HG02763 (cell line): ENCODE results near the gene MAP1LC3A.
A peak's percentile ranks its signal among the peaks of the same experiment; 100 is the strongest.

Source experiments
- ATAC-seq: cut with Tn5 transposase; IDR thresholded peaks from one replicate; pipeline ENCODE4 v1.9.1; 2021; ENCODE audit warnings: mild to moderate bottlenecking, moderate library complexity; ENCODE audit not compliant: unreplicated experiment

The MAP1LC3A gene

GRCh38 chr20:34574861-34575260, 16.3 kb downstream of the MAP1LC3A start:
- ATAC-seq, result no peak

GRCh38 chr20:34575271-34575670, 16.8 kb downstream of the MAP1LC3A start:
- ATAC-seq, result no peak

DNA sequence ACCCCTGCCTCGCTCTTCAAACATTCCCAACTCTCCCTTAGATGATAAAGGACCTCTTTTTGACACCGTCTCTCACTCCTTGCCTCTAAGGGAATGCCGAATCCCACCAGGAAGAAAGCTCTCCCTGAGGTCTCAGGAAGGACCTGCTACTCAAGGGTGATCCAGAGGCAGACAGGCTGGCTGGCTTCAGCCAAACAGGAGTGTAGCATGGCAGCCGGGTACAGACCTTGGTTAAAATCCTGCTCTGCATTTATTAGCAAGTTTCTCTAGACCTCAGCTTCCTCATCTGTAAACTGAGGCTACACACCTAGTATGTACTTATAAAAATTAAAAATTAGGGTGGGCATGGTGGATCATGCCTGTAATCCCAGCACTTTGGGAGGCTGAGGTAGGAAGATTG, 17.2 kb downstream of the MAP1LC3A start:
- no peak for ATAC-seq

DNA sequence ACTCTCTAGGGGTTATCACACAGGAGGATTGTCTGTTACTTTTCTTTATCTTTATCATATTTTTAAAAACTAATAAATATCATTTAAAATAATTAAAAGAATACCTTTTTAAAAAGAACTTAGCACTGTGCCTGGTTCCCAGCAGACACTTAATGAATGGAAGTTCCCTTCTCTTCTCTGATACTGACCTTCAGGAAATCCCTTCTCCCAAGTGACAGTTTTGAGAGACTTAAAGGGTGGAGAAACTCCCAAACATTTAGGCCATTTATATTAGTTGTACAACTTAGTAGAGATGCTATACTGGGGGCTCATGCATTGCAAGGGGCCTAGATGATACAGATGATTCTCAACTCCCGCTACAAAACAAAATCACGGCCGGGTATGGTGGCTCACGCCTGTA, 18.5 kb downstream of the MAP1LC3A start:
- ATAC-seq, result no peak

- ATAC-seq, result no peak
These were observed 19.5 kb downstream of the MAP1LC3A start for GRCh38 chr20:34578025-34578424.

DNA sequence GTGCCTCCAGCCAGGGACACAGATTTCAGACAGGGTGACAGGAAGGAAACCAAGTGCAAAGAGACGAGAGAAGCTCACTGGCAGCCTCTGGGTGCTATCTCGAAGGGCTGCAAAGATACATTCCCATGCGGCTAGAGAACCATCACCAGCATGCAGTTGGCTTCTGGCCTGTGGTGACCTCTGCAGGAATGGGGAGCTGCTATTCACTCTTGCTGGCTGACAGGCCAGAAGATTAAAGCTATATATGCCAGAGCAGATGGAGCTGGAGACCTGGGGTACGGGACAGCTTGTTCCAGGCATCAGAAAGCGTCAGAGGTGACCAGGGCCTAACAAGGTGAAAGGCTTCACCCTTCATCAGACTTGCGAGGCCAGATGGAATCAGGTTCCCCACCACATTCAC, 20.0 kb downstream of the MAP1LC3A start:
- ATAC-seq, result no peak

DNA sequence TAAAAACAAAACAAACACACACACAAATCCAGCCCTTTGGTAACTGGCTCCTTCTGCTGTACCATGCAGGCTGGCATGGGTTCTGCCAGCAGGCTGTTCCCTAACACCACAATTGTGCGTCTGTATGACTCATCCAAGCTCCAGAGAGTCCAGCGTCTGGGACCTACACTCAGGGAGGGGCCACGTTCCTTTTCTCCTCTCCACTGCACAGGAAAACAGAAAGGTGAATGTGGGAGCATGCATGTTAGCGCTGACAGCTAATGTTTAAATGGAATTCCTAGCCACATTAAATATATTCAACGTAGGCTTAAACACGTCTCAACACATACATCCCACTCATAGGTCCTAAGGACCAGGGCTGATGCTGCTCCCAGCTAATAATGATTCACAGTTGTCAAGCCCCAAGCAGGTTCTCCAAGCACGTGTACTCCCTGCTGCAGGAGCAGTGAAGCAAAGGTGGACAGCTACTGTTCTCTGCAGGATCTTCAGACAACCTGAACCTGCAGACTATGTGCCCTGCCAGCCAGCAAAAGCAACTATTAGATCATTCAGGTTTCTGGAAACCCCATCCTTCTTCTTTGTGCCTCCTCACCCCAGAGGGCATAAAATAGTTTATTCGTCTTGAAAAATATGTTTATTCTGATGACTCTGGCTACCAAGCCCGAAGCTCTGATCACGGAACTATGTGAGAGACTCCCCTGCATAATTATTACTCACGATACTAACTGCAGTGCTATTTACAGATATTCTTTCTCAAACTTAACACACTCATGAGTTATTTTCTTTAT, 20.9 kb downstream of the MAP1LC3A start:
- ATAC-seq, result no peak

GRCh38 chr20:34579979-34580940, 21.7 kb downstream of the MAP1LC3A start:
- ATAC-seq, result peak; percentile 71

- ATAC-seq, result no peak
These were observed 23.0 kb downstream of the MAP1LC3A start for GRCh38 chr20:34581341-34582184.

DNA sequence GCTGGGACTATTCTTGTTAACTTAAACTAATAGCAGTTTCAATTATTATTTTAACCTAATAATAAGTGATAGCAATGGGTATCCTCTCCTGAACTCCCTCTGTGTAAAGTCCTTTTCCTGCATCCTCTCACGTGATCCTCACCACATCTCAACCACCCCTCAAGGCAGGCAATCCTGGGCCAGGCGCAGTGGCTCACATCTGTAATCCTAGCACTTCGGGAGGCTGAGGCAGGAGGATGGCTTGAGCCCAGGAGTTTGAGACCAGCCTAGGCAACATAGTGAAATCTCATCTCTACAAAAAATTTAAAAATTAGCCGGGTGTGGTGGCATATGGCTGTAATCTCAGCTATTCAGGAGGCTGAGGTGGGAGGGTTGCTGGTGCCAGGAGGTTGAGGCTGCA, 23.7 kb downstream of the MAP1LC3A start:
- no peak for ATAC-seq

DNA sequence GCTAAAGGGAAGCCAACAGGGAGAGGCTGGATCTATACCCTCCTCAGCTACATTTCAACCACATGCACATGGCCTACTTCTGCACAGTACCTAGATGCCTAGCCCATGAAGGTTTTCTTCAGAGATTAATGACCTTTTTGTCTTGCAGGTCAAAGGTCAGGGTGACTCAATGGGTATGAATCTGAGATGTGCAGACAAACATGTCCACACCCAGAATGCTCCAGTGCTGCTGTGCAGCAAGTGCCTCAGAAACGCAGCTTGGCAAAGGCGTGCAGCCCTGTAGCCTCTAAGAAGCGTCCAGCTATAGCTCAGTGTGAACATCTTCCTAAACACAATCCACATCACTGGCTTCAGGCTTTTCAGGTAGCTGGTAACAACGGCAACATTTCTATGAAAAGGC, 24.4 kb downstream of the MAP1LC3A start:
- no peak for ATAC-seq

GRCh38 chr20:34583544-34583943, 25.0 kb downstream of the MAP1LC3A start:
- no peak for ATAC-seq

- ATAC-seq, result no peak
These were observed 26.5 kb downstream of the MAP1LC3A start for GRCh38 chr20:34585019-34585418.

DNA sequence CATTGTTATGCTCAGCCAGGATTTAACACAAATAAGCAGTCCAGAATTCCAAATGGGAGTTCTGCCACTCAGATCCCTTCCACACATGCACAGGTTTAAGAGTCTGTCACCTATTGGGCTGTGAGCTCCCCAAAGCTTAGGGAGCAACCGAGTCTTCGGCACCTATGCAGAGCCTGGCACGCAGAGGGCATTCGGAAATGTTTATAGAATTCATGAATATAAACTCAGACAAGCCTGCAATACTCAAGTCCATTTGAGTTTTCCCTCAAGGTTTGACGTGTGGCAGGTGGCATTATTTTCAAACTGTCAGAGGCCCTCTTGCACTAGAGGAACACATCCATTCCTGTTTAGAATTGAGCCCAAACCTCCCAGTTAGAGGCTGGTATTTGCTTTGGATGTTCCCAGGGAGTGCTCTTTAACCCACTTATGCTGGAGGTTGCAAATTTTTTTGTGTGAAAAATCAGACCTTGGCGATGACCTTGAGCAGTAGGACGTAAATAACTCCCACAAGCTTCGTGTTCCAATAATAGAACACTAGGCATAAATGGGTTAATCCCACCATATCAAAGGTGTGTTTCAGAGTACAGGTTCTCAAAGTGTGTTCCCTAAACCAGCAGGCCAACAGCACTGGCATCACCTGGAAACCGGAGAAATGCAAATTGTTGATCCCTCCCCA, 28.1 kb downstream of the MAP1LC3A start:
- ATAC-seq, result no peak

GRCh38 chr20:34595377-34596184, 37.1 kb downstream of the MAP1LC3A start:
- no peak for ATAC-seq

DNA sequence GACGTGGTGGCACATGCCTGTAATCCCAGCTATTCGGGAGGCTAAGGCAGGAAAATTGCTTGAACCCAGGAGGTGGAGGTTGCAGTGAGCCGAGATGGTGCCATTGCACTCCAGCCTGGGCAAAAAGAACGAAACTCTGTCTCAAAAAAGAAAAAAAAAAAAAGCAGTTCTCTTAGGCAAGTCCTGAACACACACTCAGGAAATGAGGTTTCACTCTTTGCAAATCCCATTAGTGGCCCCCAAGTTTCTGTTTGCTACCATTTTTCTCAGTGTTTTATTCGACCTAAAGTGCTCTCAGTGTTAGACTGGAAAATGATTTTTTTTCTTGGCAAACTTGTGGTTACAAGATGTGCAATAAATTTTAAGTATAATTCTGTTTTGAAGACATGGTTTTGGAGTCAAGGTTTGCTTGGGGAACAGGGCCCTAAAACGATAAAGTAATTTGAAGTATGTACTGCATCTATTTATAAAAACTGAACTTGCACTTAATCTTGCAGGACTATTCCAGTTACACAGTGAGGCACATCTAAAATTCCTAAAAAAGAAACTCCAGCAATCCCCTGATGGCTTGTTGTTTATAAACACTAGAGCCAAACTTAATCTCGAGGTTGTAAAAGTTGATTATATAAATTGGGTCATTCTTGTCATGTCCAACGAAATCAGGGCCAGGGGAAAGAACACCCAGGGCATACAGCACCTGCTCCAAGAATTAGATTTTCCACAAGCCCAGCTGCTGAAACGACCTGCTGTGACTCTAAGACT, 42.6 kb downstream of the MAP1LC3A start:
- no peak for ATAC-seq

DNA sequence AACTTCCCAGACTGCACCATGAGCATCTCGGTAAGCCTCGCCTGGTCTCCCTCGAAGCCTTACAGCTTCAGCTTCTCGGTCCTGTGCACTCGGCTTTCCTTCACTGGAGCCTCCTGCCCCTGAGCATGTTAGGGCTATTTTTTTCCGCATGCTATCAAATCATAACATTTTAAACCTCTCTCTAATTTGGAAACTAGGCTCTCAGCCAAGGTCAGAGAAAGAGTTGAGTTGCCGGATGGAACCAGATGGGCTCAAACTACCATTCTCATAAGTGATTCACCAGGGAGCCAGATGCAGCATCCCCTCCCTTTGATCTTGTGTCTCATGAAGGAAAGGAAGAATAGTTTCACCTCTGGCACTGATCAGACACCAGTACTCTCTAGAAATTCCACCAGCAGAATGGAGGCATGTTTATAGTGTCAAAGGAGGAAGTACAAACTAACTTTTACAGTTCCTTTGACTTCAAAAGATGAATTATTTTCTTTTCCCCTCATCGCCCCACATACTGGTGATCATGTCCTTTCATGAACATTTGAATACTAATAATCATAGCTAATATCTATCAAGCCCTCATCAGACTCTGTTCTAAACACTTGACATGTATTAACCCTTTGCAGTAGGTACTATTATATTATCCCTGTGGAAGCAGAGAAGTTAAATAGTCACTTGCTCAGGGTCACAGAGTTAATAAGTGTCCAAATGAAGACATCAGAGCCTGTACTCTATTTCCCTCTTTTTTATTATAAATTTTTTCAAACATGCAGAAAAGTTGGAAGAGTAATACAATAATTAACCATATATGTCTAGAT, 46.7 kb downstream of the MAP1LC3A start:
- ATAC-seq, result no peak

DNA sequence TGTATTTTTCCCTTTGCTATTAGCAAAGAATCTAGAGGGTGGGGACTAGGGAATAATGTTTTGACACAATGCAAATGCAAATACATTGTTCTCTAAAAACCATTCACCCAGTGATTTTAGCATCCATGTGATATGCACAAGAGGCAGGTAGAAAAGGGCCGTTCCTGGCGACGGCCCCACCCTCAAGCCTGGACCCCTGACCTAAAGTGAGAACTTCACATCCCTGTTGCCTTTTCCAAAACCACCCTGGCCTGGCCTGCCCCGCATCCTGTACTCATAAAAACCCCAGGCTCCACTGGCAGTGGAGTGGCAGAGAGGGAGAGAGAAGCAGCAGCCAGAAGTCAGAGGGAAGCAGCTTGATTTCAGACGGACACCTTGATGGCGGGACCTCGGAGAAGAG, 48.5 kb downstream of the MAP1LC3A start:
- no peak for ATAC-seq
